Coronary artery (tissue), 2 donors: ENCODE data around the gene MIEF1.

Experiments
- DNase-seq: peaks from one replicate; pipeline ENCODE4 v3.0.0-alpha.2; 2017; ENCODE audit warnings: low spot score
- H3K27ac ChIP-seq, 2 donors: fragments of 200-600 bp; sonication (generic); one replicate each; pipeline ENCODE4 v1.5.1; 2016 to 2019
- H3K4me3 ChIP-seq: fragments of 200-600 bp; sonication (generic); 2 replicates; pipeline ENCODE4 v1.5.1; 2016; ENCODE audit warnings: mild to moderate bottlenecking, moderate library complexity
- TF ChIP-seq, protein P1 (sequence below): fragments of 200-600 bp; sonication (generic); IDR thresholded peaks from one replicate; pipeline ENCODE4 v1.5.1; 2019; ENCODE audit warnings: antibody characterized with exemption

Gene MIEF1

DNA sequence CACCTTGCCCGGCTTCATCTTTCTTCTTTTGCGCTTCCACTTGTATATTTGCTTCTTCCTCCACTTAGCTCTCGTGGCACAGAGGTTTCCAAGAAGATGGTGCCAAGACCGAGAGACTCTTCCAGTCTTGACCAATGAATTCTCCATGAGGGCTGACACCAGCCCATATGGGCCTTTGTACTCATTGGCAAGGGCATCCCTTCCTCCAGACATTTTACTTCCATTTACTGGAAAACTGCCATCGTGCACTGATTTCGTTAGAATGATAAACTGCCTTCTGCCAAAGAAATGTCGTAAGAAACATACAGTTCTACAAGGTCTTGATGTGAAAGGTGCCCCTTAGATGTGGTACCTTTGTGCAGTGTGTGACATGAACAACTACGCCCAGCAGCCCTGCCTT is 4.7 kb upstream of the MIEF1 start:
- no peak overlapping the region for H3K4me3 ChIP-seq
- H3K27ac ChIP-seq, result no peak overlapping the region
- TF ChIP-seq, protein P1, sequence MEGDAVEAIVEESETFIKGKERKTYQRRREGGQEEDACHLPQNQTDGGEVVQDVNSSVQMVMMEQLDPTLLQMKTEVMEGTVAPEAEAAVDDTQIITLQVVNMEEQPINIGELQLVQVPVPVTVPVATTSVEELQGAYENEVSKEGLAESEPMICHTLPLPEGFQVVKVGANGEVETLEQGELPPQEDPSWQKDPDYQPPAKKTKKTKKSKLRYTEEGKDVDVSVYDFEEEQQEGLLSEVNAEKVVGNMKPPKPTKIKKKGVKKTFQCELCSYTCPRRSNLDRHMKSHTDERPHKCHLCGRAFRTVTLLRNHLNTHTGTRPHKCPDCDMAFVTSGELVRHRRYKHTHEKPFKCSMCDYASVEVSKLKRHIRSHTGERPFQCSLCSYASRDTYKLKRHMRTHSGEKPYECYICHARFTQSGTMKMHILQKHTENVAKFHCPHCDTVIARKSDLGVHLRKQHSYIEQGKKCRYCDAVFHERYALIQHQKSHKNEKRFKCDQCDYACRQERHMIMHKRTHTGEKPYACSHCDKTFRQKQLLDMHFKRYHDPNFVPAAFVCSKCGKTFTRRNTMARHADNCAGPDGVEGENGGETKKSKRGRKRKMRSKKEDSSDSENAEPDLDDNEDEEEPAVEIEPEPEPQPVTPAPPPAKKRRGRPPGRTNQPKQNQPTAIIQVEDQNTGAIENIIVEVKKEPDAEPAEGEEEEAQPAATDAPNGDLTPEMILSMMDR, result no peak
- no peak for DNase-seq

DNA sequence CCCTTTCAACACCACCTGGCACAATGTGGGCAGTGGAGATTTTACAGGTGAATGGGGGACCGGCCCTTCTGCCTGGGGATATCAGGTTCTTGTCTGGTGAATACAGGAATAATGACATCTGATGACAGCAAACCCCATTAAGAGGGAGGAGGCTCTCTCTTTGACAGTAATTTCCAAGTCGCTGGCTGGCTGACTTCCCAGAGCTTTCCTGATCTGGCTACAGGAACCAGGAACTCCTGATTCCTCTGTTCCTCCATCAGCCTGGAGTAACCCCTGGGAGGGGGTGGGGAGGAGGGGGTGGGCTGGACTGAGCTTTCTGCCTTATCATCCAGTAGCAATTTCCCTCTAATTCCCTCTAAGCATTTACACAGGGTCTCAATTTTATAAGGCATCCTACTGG is 3.7 kb upstream of the MIEF1 start:
- TF ChIP-seq, protein P1, result no peak
- H3K4me3 ChIP-seq, result no peak overlapping the region
- DNase-seq, result no peak
- H3K27ac ChIP-seq, result peak overlapping the region in 1 of 2 donors; percentile 47

DNA sequence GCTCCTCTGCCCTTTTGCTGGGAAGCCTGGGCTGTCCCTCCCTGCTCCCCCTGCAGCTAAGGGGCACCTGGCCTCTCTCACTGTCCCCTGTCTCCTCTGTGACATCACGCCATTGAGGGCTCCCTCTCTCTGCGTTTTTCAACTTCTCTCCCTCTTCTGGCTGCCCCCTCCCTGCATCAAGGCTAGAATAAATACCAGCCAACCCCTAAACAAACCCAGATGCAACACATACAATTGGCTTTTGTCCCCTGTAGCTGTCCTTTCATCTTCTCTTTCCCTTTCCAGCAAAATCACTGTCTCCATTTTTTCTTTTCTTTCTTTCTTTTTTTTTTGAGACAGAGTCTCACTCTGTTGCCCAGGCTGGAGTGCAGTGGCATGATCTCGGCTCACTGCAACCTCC is 3.3 kb upstream of the MIEF1 start:
- H3K4me3 ChIP-seq, result no peak overlapping the region
- no peak overlapping the region for H3K27ac ChIP-seq
- TF ChIP-seq, protein P1, result no peak
- DNase-seq, result no peak

DNA sequence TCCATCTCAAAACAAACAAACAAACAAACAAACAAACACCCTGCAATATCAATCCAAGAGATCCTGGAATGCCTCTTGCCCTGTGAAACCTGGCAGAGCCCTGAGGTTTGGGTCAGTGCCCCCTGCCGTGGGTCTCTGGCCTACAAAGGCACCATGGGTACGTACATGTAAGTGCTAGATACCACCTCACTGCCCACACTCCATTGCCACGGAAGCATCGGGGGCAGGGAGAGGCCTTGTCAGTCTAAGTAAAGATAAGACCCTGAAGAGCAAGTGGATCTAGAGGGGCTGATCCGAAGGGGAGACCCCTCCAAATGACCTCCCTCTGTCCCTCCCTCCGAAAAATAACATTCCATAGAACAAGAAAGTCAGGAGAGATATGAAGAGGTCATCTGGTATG is 2.0 kb upstream of the MIEF1 start:
- DNase-seq, result no peak
- Histone ChIP-seq H3K27ac (no peak overlapping the region), H3K4me3 (no peak overlapping the region)
- TF ChIP-seq, protein P1, result no peak

DNA sequence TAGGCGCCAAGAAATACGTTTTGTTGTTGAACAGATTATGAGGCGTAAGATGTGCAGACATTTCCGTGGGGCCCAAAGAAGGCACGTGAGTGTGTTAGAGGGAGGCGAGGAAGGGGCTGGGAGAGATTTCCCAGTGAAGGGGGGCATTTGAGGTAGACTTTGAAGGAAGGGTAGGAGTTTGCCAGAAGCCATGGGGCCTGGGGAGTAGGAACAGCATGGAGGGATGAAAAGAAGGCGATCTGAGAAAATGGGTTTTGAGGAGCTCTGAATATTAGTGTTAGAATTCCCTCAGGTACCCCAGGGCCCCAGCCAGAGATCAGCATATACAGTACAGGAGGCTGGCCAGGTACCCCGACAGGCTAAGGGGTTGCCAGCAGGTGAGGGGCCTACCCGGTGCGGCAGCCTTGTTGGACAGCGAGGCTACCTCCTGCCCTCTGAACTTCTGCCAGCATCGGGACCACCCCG is 414 bp upstream of the MIEF1 start:
- no peak for DNase-seq
- H3K27ac ChIP-seq, result peak overlapping the region; percentile 71 to 93
- peak overlapping the region; percentile 99 for H3K4me3 ChIP-seq
- TF ChIP-seq, protein P1, result no peak

DNA sequence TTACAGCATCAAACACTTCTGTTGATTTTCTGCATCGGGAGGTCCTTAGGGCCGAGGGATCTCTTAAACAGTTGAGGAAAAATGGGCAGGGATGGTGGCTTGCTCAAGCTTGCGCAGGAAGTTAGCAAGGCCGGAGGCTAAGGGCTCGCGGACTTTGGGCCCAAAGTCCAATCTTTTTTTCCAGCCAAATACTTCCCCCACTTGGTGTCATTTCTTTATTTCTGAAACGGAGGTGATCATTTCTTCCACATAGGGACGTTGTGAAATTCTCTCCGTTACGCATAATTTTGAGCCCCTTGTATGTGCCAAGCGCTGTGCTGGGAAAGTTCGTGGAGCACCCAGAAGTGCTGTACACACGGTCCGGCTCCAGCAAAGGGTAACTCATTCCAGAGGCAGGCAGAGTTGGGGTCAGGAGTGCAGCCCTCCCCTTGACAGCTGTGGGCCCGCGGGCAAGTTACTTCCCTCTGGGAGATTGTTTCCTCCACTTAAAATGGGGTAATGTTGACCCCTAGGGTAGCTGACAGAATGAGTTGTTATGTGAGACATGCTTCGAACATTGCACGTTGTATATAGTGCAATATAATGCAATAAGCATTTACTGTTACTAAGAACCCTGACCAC is 809 bp downstream of the MIEF1 start:
- Histone ChIP-seq H3K27ac (peak overlapping the region; percentile 71 to 93), H3K4me3 (peak overlapping the region; percentile 99)
- TF ChIP-seq, protein P1, result no peak
- DNase-seq, result no peak

DNA sequence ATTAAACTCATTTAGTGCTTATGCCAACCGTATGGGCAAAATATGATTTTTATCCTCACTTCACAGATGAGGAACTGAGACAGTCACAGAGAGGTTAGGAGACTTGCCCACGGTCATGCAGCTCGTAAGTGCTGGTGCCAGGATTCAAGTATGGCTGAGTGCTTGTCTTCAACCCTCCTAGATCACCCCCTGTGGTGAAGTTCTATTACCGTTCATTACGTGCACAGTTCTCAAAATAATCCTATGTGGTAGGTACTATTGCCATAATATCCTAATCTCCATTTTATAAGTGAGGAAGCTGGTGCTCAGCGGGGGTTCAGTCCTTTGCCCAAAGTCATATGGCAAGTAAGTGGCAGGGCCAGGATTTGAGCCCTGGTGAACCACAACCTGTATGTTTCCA is 1.5 kb downstream of the MIEF1 start:
- peak overlapping the region; percentile 99 for H3K4me3 ChIP-seq
- TF ChIP-seq, protein P1, result no peak
- no peak overlapping the region for H3K27ac ChIP-seq
- no peak for DNase-seq
